Smooth muscle cell (in vitro differentiated cells): ENCODE results near the gene AGBL4. TPM values are rescaled to one million over a fixed set of nuclear protein-coding genes. Genes with fewer than 3 reads are reported as not detected.

ENCODE experiments used
- DNase-seq: peaks from one replicate; lab custom pipeline; 2025; ENCODE audit not compliant: unreplicated experiment; lab: John Stamatoyannopoulos, UW
- H2AFZ ChIP-seq: fragments of 200-600 bp; sonication (generic); 2 replicates; pipeline ENCODE4 v1.6.0; 2016; ENCODE audit warnings: antibody characterized with exemption, low read depth, mild to moderate bottlenecking
- H3F3A ChIP-seq: fragments of 200-600 bp; sonication (generic); 2 replicates; pipeline ENCODE4 v1.6.0; 2017; ENCODE audit warnings: antibody characterized with exemption, low read depth
- H3K27ac ChIP-seq: fragments of 200-600 bp; sonication (generic); 2 replicates; pipeline ENCODE4 v1.5.1; 2016; ENCODE audit warnings: low read depth, mild to moderate bottlenecking
- H3K27me3 ChIP-seq: fragments of 200-600 bp; sonication (generic); 2 replicates; pipeline ENCODE4 v1.6.1; 2016; ENCODE audit warnings: low read depth, mild to moderate bottlenecking
- H3K36me3 ChIP-seq: fragments of 200-600 bp; sonication (generic); 2 replicates; pipeline ENCODE4 v1.5.1; 2016; ENCODE audit warnings: low read depth
- H3K4me1 ChIP-seq: fragments of 200-600 bp; sonication (generic); 2 replicates; pipeline ENCODE4 v1.5.1; 2016; ENCODE audit warnings: low read depth
- H3K4me2 ChIP-seq: fragments of 200-600 bp; sonication (generic); 2 replicates; pipeline ENCODE4 v1.6.0; 2016; ENCODE audit warnings: mild to moderate bottlenecking
- H3K4me3 ChIP-seq: fragments of 200-600 bp; sonication (generic); 2 replicates; pipeline ENCODE4 v1.5.1; 2016; ENCODE audit warnings: mild to moderate bottlenecking
- H3K79me2 ChIP-seq: fragments of 200-600 bp; sonication (generic); 2 replicates; pipeline ENCODE4 v1.6.0; 2016; ENCODE audit warnings: low read depth, mild to moderate bottlenecking
- H3K9ac ChIP-seq: fragments of 200-600 bp; sonication (generic); 2 replicates; pipeline ENCODE4 v1.6.0; 2016; ENCODE audit warnings: low read depth
- H3K9me3 ChIP-seq: fragments of 200-600 bp; sonication (generic); replicated peaks from 2 replicates; pipeline ENCODE4 v1.5.1; 2016; ENCODE audit warnings: low read depth
- H4K20me1 ChIP-seq: fragments of 200-600 bp; sonication (generic); 2 replicates; pipeline ENCODE4 v1.6.0; 2016; ENCODE audit warnings: low read depth
- CTCF ChIP-seq: fragments of 200-600 bp; sonication (generic); IDR thresholded peaks from 2 replicates; pipeline ENCODE4 v1.5.1; 2017; ENCODE audit warnings: borderline replicate concordance, mild to moderate bottlenecking, antibody characterized with exemption; ENCODE audit not compliant: insufficient read depth, poor library complexity, severe bottlenecking
- WGBS: methylation state at CpG from one replicate; pipeline ENCODE4 v1.1.7; 2016; ENCODE audit warnings: low lambda C conversion rate; 5-methylcytosine and 5-hydroxymethylcytosine counted together
- polyA plus RNA-seq: library from polyadenylated mRNA; unstranded; fragments of >200 nt; fragmentation: Nextera tagmentation; extraction: Ambion mirVana; gene quantifications from 2 replicates; pipeline ENCODE4 v1.2.1, GENCODE V29; 2016
- total RNA-seq: library from RNA; depleted of rRNA; stranded (reverse); fragments of >200 nt; gene quantifications from 2 replicates; pipeline ENCODE4 v1.2.3, GENCODE V29; 2014

The AGBL4 gene
- total and polyA plus RNA-seq, 2 experiments from 2014 or later: 0.29 TPM; not detected in 1

GRCh38 chr1:48693180-48693579, 1330.6 kb downstream of the AGBL4 start:
- no peak for TF ChIP-seq CTCF
- WGBS: 87% methylated on average over 11 of the region's 11 CpGs
- Histone ChIP-seq H3K27me3 (peaks cover 41% of the 10 kb centered on the region), H3K36me3 (no peaks in the 10 kb centered on the region), H3K4me3 (no peak overlapping the region), H3K9ac (no peak overlapping the region), H4K20me1 (no peaks in the 10 kb centered on the region), H3K4me2 (no peak overlapping the region), H3K9me3 (no peaks in the 10 kb centered on the region), H3K79me2 (no peaks in the 10 kb centered on the region), H3K4me1 (no peaks in the 10 kb centered on the region), H2AFZ (no peak overlapping the region), H3F3A (no peaks in the 10 kb centered on the region), H3K27ac (no peak overlapping the region)
- DNase-seq: no peak

- H3K4me1 ChIP-seq: no peaks in the 10 kb centered on the region
- no peak for TF ChIP-seq CTCF
- no peaks in the 10 kb centered on the region for H3K79me2 ChIP-seq
- no peak overlapping the region for H2AFZ ChIP-seq
- peaks cover 38% of the 10 kb centered on the region for H3K27me3 ChIP-seq
- H3K9ac ChIP-seq: no peak overlapping the region
- 73% methylated on average over 9 of the region's 9 CpGs for WGBS
- H3K4me2 ChIP-seq: no peak overlapping the region
- no peak overlapping the region for H3K4me3 ChIP-seq
- no peaks in the 10 kb centered on the region for H4K20me1 ChIP-seq
- H3K36me3 ChIP-seq: no peaks in the 10 kb centered on the region
- no peaks in the 10 kb centered on the region for H3F3A ChIP-seq
- no peaks in the 10 kb centered on the region for H3K9me3 ChIP-seq
- DNase-seq: no peak
- no peak overlapping the region for H3K27ac ChIP-seq
Observed at GRCh38 chr1:48692235-48692634, 1331.5 kb downstream of the AGBL4 start.

- WGBS: 84% methylated on average over 5 of the region's 5 CpGs
- no peaks in the 10 kb centered on the region for H3K36me3 ChIP-seq
- H3K27ac ChIP-seq: no peak overlapping the region
- no peak overlapping the region for H3K4me2 ChIP-seq
- H4K20me1 ChIP-seq: no peaks in the 10 kb centered on the region
- peaks cover 38% of the 10 kb centered on the region for H3K27me3 ChIP-seq
- H3F3A ChIP-seq: no peaks in the 10 kb centered on the region
- no peaks in the 10 kb centered on the region for H3K9me3 ChIP-seq
- no peaks in the 10 kb centered on the region for H3K79me2 ChIP-seq
- H2AFZ ChIP-seq: no peak overlapping the region
- H3K4me3 ChIP-seq: no peak overlapping the region
- no peak for DNase-seq
- no peak overlapping the region for H3K9ac ChIP-seq
- H3K4me1 ChIP-seq: no peaks in the 10 kb centered on the region
- TF ChIP-seq CTCF: no peak
Observed at GRCh38 chr1:48691429-48692001, 1332.2 kb downstream of the AGBL4 start.

- DNase-seq: no peak
- no peak overlapping the region for H2AFZ ChIP-seq
- no peaks in the 10 kb centered on the region for H3K9me3 ChIP-seq
- H3K4me1 ChIP-seq: no peaks in the 10 kb centered on the region
- WGBS: 69% methylated on average over 3 of the region's 3 CpGs
- no peak overlapping the region for H3K9ac ChIP-seq
- H3K27me3 ChIP-seq: peaks cover 17% of the 10 kb centered on the region
- H3K27ac ChIP-seq: no peak overlapping the region
- peak; percentile 38 for TF ChIP-seq CTCF
- H3K79me2 ChIP-seq: no peaks in the 10 kb centered on the region
- no peak overlapping the region for H3K4me3 ChIP-seq
- H3F3A ChIP-seq: no peaks in the 10 kb centered on the region
- no peaks in the 10 kb centered on the region for H3K36me3 ChIP-seq
- H4K20me1 ChIP-seq: no peaks in the 10 kb centered on the region
- no peak overlapping the region for H3K4me2 ChIP-seq
Observed at GRCh38 chr1:48688102-48688760, 1335.5 kb downstream of the AGBL4 start.
